ENCODE measurements around the gene MAP2K4. TPM values are rescaled to one million over a fixed set of nuclear protein-coding genes. Genes with fewer than 3 reads are reported as not detected.

The MAP2K4 gene
- total and polyA plus RNA-seq, 2 of the 13 experiments (the other 11 are each of a cell fraction or from before 2014, with no cell fraction given): 21.5 to 35.6 TPM

- in situ Hi-C loops (cut with HindIII; ENCODE audit: extremely low pct_ligation_motif_present, low pct_unique_long_range_greater_than_20kb): no loop called here
- POLR2A ChIA-PET: no interaction called here
- H3K79me2 ChIP-seq (ENCODE audit: insufficient read depth, low read length): peaks cover 89% of the 10 kb centered on the region
- peaks cover 23% of the 10 kb centered on the region for H3K4me1 ChIP-seq (ENCODE audit: insufficient read depth, low read length)
- CTCF ChIA-PET (ENCODE audit: low intra/inter-chr PET ratio, low total read pairs): no interaction called here
- H3K9ac ChIP-seq (ENCODE audit: insufficient read depth, low read depth, low read length): no peak overlapping the region
- H3K36me3 ChIP-seq (replicated peaks in 1 of 2; ENCODE audit: control insufficient read depth in 1 of 2, insufficient read depth in 2 of 2, low read length in 2 of 2): no peaks in the 10 kb centered on the region
- no peaks in the 10 kb centered on the region for H3K9me3 ChIP-seq (ENCODE audit: low read length)
- H2AFZ ChIP-seq (ENCODE audit: low read length): no peak overlapping the region
- H3K4me2 ChIP-seq (ENCODE audit: low read depth, low read length): no peak overlapping the region
- peaks cover 10% of the 10 kb centered on the region for H4K20me1 ChIP-seq (ENCODE audit: insufficient read depth, low read length)
- no peak for FAIRE-seq
- no peak for DNase-seq (ENCODE audit: low spot score)
- intact Hi-C loops (cut with micrococcal nuclease; ENCODE audit: unreplicated experiment): no loop called here
- WGBS (ENCODE audit: low lambda C conversion rate): 94% methylated on average over 3 of the region's 3 CpGs
- H3K27ac ChIP-seq (ENCODE audit: extremely low read length, insufficient read depth, low read length): no peak overlapping the region
- no peaks in the 10 kb centered on the region for H3K27me3 ChIP-seq (ENCODE audit: control insufficient read depth in 1 of 2, insufficient read depth in 2 of 2, low read length in 2 of 2)
- no peak for ATAC-seq
- BruUV-seq (replicated peaks): no TSS peak
- no peak overlapping the region for H3K4me3 ChIP-seq (replicated peaks in 1 of 3; ENCODE audit: insufficient read depth in 1 of 3, low read depth in 2 of 3, low read length in 3 of 3)
- no peak for TF ChIP-seq PLSCR1 (CRISPR knock-in tag; IDR thresholded peaks at IDR 0.05; ENCODE audit: borderline replicate concordance)
- TF ChIP-seq MEF2D (CRISPR knock-in tag; IDR thresholded peaks at IDR 0.05): no peak
- no peak for TF ChIP-seq DRAP1 (CRISPR knock-in tag; IDR thresholded peaks at IDR 0.05)
- no peak for TF ChIP-seq CBX2 (IDR thresholded peaks at IDR 0.05; ENCODE audit: low read depth, low read length)
- TF ChIP-seq CBX2 (CRISPR knock-in tag; IDR thresholded peaks at IDR 0.05; ENCODE audit: low read depth): no peak
- no peak for TF ChIP-seq ZNF160 (CRISPR knock-in tag; IDR thresholded peaks at IDR 0.05)
- TF ChIP-seq ZNF878 (CRISPR knock-in tag; IDR thresholded peaks at IDR 0.05): no peak
- TF ChIP-seq ZNF549 (CRISPR knock-in tag; IDR thresholded peaks at IDR 0.05): no peak
- TF ChIP-seq NFIC (IDR thresholded peaks at IDR 0.05; ENCODE audit: low read length): no peak
- TF ChIP-seq SRSF1 (optimal IDR thresholded peaks at IDR 0.05; ENCODE audit: low read depth, low read length): no peak
- no peak for TF ChIP-seq MAZ (IDR thresholded peaks at IDR 0.05; ENCODE audit: borderline replicate concordance, low read depth, low read length)
- TF ChIP-seq MAZ (CRISPR knock-in tag; IDR thresholded peaks at IDR 0.05; ENCODE audit: low read depth): no peak
- no peak for TF ChIP-seq ZBTB37 (CRISPR knock-in tag; IDR thresholded peaks at IDR 0.05)
- no peak for TF ChIP-seq ZNF20 (CRISPR knock-in tag; IDR thresholded peaks at IDR 0.05)
- TF ChIP-seq NCOR1 (IDR thresholded peaks at IDR 0.05; ENCODE audit: borderline replicate concordance, low read length): no peak
- TF ChIP-seq MIER3 (CRISPR knock-in tag; IDR thresholded peaks at IDR 0.05; ENCODE audit: borderline replicate concordance): no peak
- no peak for TF ChIP-seq HNF1A (IDR thresholded peaks at IDR 0.05; ENCODE audit: low read depth)
- TF ChIP-seq HNF1A (CRISPR knock-in tag; IDR thresholded peaks at IDR 0.05; ENCODE audit: borderline replicate concordance): no peak
- TF ChIP-seq ZNF274 (CRISPR knock-in tag; IDR thresholded peaks at IDR 0.05): no peak
- TF ChIP-seq KDM2A (CRISPR knock-in tag; IDR thresholded peaks at IDR 0.05; ENCODE audit: borderline replicate concordance, low read depth): no peak
- TF ChIP-seq NFYC (CRISPR knock-in tag; IDR thresholded peaks at IDR 0.05): no peak
Measured at GRCh38 chr17:12041312-12041711, 20.6 kb downstream of the MAP2K4 start.
